ENCODE measurements around the gene AEBP1. TPM values are rescaled to one million over a fixed set of nuclear protein-coding genes. Genes with fewer than 3 reads are reported as not detected.

AEBP1 gene
- total RNA-seq, 1 experiment from 2014 or later, result 15.8 TPM

DNA sequence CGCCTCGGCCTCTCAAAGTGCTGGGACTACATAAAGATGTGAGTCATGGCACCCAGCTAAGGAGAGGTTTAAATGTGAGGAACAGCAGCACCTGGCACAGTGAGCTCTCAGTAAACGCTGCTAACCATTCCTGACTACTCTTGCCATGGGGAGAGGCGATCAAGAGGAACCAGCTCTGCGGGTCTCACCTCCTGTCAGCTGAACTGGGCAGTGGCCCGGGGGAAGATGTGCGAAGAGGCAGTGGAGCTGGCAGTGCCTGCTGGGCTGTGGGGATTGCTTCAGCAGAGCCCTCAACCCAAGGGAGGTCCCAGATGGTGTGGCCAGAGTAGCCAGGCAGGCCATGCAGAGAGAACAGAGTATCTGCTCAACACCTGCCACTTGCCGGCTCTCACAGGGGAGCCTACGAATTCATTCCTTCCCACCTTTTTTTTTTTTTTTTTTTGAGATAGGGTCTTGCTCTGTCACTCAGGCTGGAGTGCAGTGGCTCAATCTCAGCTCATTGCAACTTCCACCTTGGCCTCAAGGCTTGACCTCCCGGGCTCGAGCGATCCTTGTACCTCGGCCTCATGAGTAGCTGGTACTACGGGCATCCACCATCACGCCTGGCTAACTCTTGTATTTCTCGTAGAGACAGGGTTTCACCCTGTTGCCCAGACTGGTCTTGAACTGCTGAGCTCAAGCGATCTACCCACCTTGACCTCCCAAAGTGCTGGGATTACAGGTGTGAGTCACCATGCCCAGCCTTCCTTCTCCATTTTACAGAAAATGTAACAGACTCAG is 28.7 kb upstream of the AEBP1 start:
- peak; percentile 19 for DNase-seq
- peaks cover 8% of the 10 kb centered on the region for H3K36me3 ChIP-seq (replicated peaks; ENCODE audit: control insufficient read depth, insufficient read depth, low read length)
- no peak overlapping the region for H3K4me3 ChIP-seq (ENCODE audit: insufficient read depth, low read depth, low read length)
- no peaks in the 10 kb centered on the region for H3K27me3 ChIP-seq (ENCODE audit: control insufficient read depth, insufficient read depth, low read length)

GRCh38 chr7:44076101-44076895 is 27.8 kb upstream of the AEBP1 start:
- no peaks in the 10 kb centered on the region for H3K27me3 ChIP-seq (ENCODE audit: control insufficient read depth, insufficient read depth, low read length)
- H3K4me3 ChIP-seq (ENCODE audit: insufficient read depth, low read depth, low read length), result no peak overlapping the region
- H3K36me3 ChIP-seq (replicated peaks; ENCODE audit: control insufficient read depth, insufficient read depth, low read length), result peaks cover 8% of the 10 kb centered on the region
- DNase-seq, result no peak

- no peak overlapping the region for H3K4me3 ChIP-seq (ENCODE audit: insufficient read depth, low read depth, low read length)
- H3K36me3 ChIP-seq (replicated peaks; ENCODE audit: control insufficient read depth, insufficient read depth, low read length), result peaks cover 8% of the 10 kb centered on the region
- no peak for DNase-seq
- no peaks in the 10 kb centered on the region for H3K27me3 ChIP-seq (ENCODE audit: control insufficient read depth, insufficient read depth, low read length)
These were observed 27.1 kb upstream of the AEBP1 start for GRCh38 chr7:44077061-44077460.

GRCh38 chr7:44077681-44078091 is 26.5 kb upstream of the AEBP1 start:
- DNase-seq, result no peak
- no peaks in the 10 kb centered on the region for H3K27me3 ChIP-seq (ENCODE audit: control insufficient read depth, insufficient read depth, low read length)
- H3K4me3 ChIP-seq (ENCODE audit: insufficient read depth, low read depth, low read length), result no peak overlapping the region
- peaks cover 8% of the 10 kb centered on the region for H3K36me3 ChIP-seq (replicated peaks; ENCODE audit: control insufficient read depth, insufficient read depth, low read length)

- H3K27me3 ChIP-seq (ENCODE audit: control insufficient read depth, insufficient read depth, low read length), result no peaks in the 10 kb centered on the region
- no peak for DNase-seq
- no peak overlapping the region for H3K4me3 ChIP-seq (ENCODE audit: insufficient read depth, low read depth, low read length)
- peaks cover 7% of the 10 kb centered on the region for H3K36me3 ChIP-seq (replicated peaks; ENCODE audit: control insufficient read depth, insufficient read depth, low read length)
These were observed 25.6 kb upstream of the AEBP1 start for GRCh38 chr7:44078521-44078920.

GRCh38 chr7:44079331-44080021 is 24.7 kb upstream of the AEBP1 start:
- DNase-seq, result no peak
- H3K27me3 ChIP-seq (ENCODE audit: control insufficient read depth, insufficient read depth, low read length), result peaks cover 2% of the 10 kb centered on the region; the same call in 1 of the 2 replicates

GRCh38 chr7:44080118-44080517 is 24.0 kb upstream of the AEBP1 start:
- Histone ChIP-seq H3K27me3 (ENCODE audit: control insufficient read depth, insufficient read depth, low read length) (peaks cover 2% of the 10 kb centered on the region; the same call in 1 of the 2 replicates), H3K36me3 (replicated peaks; ENCODE audit: control insufficient read depth, insufficient read depth, low read length) (peaks cover 7% of the 10 kb centered on the region), H3K4me3 (ENCODE audit: insufficient read depth, low read depth, low read length) (no peak overlapping the region)
- no peak for DNase-seq

More at GRCh38 chr7:44079331-44080021, 24.7 kb upstream of the AEBP1 start:
- H3K4me3 ChIP-seq (ENCODE audit: insufficient read depth, low read depth, low read length), result no peak overlapping the region
- peaks cover 7% of the 10 kb centered on the region for H3K36me3 ChIP-seq (replicated peaks; ENCODE audit: control insufficient read depth, insufficient read depth, low read length)

DNA sequence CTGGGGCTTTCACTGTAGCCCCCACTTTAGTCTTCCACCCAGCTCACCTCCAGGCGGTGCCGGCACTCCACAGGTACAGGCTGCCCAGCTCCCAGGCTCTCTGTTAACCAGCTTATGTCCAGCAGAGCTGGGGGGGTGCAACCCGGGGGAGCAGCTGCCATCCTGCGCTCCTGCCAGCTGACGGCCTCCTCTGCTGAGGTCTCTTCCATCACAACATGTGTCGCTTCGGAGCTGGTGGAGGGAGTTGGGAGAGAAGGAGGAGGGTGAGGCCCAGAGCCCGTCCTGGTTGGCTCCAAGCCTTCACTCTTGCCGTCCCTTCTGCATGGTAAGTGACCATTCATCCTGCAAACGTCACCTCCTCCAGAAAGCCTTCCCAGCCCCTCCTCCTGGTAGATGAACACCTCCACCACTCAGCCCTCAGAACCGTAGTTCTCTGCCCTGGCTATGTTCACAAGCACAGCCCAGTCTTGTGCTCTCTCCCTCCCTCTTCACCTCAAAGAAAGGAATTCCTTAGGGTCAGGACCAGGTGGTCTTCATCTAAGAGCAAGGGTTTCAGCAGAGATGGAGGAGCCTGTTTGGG is 23.4 kb upstream of the AEBP1 start:
- H3K36me3 ChIP-seq (replicated peaks; ENCODE audit: control insufficient read depth, insufficient read depth, low read length), result peaks cover 5% of the 10 kb centered on the region
- no peak for DNase-seq
- H3K4me3 ChIP-seq (ENCODE audit: insufficient read depth, low read depth, low read length), result no peak overlapping the region
- peaks cover 2% of the 10 kb centered on the region; the same call in 1 of the 2 replicates for H3K27me3 ChIP-seq (ENCODE audit: control insufficient read depth, insufficient read depth, low read length)

GRCh38 chr7:44081266-44081748 is 22.8 kb upstream of the AEBP1 start:
- no peak for DNase-seq
- Histone ChIP-seq H3K27me3 (ENCODE audit: control insufficient read depth, insufficient read depth, low read length) (peaks cover 2% of the 10 kb centered on the region; the same call in 1 of the 2 replicates), H3K36me3 (replicated peaks; ENCODE audit: control insufficient read depth, insufficient read depth, low read length) (peaks cover 2% of the 10 kb centered on the region), H3K4me3 (ENCODE audit: insufficient read depth, low read depth, low read length) (no peak overlapping the region)

DNA sequence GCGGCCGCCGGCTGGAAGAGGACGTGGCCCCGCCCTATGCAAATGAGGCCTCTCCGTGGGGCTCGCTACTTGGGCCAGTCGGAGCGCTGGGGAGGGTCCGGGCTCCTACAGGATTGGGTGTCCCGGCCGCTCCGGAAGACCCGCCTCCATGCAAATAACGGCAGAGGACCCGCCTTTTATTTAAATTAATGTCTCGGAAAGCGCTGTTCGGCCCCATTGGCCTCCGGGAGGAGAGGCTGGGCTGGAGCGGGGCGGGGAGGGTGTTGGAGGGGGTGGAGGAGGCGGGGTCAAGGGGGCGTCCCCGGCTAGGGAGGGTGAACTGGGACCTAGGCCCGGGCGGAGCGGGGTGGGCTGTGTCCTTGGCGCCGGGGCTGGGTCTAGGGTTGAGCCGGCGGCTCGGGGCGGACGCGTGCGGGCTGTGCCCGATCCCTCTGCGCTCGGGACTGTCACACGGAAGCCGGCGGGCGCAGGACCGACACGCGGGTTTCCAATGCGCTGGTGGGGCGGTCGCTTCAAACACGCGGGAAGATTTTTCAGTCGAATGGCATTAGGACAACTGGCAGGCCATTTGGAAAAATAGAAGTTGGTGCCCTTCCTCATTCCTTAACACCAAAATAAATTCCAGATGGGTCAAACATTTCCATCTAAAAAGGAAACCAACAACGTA is 21.5 kb upstream of the AEBP1 start:
- H3K36me3 ChIP-seq (replicated peaks; ENCODE audit: control insufficient read depth, insufficient read depth, low read length), result peaks cover 2% of the 10 kb centered on the region

DNA sequence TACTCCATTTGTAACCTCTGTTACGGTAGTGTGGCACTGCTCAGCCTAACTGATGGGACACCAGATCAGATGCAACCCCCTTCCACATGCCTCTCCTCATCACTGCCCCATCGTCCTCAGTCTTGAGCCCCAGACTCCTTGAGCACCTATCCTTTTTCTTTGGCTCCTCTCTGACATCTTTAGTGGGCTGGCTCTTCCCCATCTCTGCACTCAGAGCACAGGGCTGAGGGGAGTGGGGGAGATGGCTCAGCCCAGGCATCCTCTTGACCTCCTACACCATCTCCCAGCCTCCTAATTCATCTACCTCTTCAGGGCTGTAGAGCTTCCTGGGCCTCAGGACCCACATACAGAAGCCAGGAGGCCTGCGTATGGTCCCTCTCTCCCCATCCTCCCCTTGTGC is 20.3 kb upstream of the AEBP1 start:
- Histone ChIP-seq H3K4me3 (ENCODE audit: insufficient read depth, low read depth, low read length) (no peak overlapping the region), H3K36me3 (replicated peaks; ENCODE audit: control insufficient read depth, insufficient read depth, low read length) (peaks cover 2% of the 10 kb centered on the region), H3K27me3 (ENCODE audit: control insufficient read depth, insufficient read depth, low read length) (peaks cover 2% of the 10 kb centered on the region; the same call in 1 of the 2 replicates)
- no peak for DNase-seq

More for the DNA sequence above, 21.5 kb upstream of the AEBP1 start:
- peak; percentile 100 for DNase-seq
- H3K4me3 ChIP-seq (ENCODE audit: insufficient read depth, low read depth, low read length), result peak overlapping the region; percentile 74
- H3K27me3 ChIP-seq (ENCODE audit: control insufficient read depth, insufficient read depth, low read length), result peaks cover 2% of the 10 kb centered on the region; the same call in 1 of the 2 replicates

- peaks cover 2% of the 10 kb centered on the region; the same call in 1 of the 2 replicates for H3K27me3 ChIP-seq (ENCODE audit: control insufficient read depth, insufficient read depth, low read length)
- DNase-seq, result no peak
- H3K4me3 ChIP-seq (ENCODE audit: insufficient read depth, low read depth, low read length), result no peak overlapping the region
- peaks cover 2% of the 10 kb centered on the region; the same call in 1 of the 2 replicates for H3K36me3 ChIP-seq (replicated peaks; ENCODE audit: control insufficient read depth, insufficient read depth, low read length)
These were observed 19.4 kb upstream of the AEBP1 start for GRCh38 chr7:44084701-44085100.

DNA sequence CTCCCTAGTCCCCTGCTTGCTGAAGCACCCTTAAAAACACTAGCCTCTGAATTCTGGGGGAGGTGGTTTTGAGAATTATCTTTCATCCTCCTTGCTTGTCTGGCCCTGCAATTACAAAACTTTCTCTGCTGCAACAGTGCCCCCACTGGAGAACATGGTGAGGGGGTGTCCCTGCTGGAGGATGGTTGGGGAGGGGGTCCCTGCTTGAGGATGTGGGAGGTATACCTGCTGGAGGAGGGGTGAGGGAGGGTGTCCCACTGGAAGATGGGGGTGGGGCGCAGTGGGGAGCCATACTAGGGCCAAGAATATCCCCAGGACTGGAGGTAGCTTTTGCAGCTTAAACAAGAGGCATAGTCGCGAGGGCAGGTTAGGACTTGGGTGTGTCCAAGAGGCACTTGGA is 18.6 kb upstream of the AEBP1 start:
- DNase-seq, result peak; percentile 67
- Histone ChIP-seq H3K27me3 (ENCODE audit: control insufficient read depth, insufficient read depth, low read length) (peaks cover 2% of the 10 kb centered on the region; the same call in 1 of the 2 replicates), H3K4me3 (ENCODE audit: insufficient read depth, low read depth, low read length) (no peak overlapping the region), H3K36me3 (replicated peaks; ENCODE audit: control insufficient read depth, insufficient read depth, low read length) (no peaks in the 10 kb centered on the region)

Data from H7 (cell line).